ENCODE data around the gene SORBS1.

DNA sequence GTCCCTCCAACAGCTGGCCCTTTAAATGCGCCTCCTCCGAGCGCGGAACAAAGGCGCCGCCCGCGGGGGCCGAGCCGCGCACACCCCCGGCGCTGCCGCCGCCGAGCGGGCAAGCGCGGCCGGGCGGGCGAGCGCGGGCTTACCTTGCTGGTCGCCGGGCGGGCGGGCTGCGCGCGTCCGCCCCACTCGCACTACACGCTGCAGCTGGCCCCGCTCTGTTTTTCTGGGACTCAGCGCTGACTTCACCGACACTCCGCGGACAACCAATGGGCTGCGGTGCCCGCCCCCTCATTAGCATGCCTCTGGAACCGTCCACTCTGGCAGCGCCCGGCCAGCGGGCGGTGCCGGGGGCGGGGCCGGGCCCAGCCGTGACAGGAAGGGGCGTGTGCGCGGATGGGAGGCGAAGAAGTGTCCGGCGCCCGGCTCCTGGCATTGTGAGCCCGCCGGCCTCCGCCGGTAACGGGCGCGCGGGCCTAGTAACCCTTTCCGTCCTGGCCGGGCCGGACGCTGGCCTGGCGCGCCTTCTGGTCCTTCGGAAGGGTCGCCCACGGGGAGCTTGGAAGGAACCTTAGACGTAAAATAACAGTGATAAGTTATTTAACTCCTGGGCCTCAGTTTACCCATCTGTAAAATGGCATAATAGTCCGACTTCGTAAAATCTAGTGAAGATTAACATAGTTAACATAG, at the start of gene SORBS1:
- no peak for TF ChIP-seq POLR2AphosphoS5 (IDR thresholded peaks at IDR 0.05; ENCODE audit: low read depth)
- TF ChIP-seq, protein P1, sequence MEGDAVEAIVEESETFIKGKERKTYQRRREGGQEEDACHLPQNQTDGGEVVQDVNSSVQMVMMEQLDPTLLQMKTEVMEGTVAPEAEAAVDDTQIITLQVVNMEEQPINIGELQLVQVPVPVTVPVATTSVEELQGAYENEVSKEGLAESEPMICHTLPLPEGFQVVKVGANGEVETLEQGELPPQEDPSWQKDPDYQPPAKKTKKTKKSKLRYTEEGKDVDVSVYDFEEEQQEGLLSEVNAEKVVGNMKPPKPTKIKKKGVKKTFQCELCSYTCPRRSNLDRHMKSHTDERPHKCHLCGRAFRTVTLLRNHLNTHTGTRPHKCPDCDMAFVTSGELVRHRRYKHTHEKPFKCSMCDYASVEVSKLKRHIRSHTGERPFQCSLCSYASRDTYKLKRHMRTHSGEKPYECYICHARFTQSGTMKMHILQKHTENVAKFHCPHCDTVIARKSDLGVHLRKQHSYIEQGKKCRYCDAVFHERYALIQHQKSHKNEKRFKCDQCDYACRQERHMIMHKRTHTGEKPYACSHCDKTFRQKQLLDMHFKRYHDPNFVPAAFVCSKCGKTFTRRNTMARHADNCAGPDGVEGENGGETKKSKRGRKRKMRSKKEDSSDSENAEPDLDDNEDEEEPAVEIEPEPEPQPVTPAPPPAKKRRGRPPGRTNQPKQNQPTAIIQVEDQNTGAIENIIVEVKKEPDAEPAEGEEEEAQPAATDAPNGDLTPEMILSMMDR (IDR thresholded peaks at IDR 0.05; ENCODE audit: insufficient read depth, low read length) = no peak
- TF ChIP-seq, protein P2, sequence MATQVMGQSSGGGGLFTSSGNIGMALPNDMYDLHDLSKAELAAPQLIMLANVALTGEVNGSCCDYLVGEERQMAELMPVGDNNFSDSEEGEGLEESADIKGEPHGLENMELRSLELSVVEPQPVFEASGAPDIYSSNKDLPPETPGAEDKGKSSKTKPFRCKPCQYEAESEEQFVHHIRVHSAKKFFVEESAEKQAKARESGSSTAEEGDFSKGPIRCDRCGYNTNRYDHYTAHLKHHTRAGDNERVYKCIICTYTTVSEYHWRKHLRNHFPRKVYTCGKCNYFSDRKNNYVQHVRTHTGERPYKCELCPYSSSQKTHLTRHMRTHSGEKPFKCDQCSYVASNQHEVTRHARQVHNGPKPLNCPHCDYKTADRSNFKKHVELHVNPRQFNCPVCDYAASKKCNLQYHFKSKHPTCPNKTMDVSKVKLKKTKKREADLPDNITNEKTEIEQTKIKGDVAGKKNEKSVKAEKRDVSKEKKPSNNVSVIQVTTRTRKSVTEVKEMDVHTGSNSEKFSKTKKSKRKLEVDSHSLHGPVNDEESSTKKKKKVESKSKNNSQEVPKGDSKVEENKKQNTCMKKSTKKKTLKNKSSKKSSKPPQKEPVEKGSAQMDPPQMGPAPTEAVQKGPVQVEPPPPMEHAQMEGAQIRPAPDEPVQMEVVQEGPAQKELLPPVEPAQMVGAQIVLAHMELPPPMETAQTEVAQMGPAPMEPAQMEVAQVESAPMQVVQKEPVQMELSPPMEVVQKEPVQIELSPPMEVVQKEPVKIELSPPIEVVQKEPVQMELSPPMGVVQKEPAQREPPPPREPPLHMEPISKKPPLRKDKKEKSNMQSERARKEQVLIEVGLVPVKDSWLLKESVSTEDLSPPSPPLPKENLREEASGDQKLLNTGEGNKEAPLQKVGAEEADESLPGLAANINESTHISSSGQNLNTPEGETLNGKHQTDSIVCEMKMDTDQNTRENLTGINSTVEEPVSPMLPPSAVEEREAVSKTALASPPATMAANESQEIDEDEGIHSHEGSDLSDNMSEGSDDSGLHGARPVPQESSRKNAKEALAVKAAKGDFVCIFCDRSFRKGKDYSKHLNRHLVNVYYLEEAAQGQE (IDR thresholded peaks at IDR 0.05; ENCODE audit: insufficient replicate concordance, low read depth) = no peak
